ENCODE data around the gene RRP15.
A peak's percentile ranks its signal among the peaks of the same experiment; 100 is the strongest.
"Not testable (repeated sequence)": the region's sequence is repeated elsewhere in the genome, so short reads cannot be mapped to it uniquely, and the experiment has no call there.

The RRP15 gene

GRCh38 chr1:218297461-218297860 lies 12.4 kb downstream of the RRP15 start:
- no peak for DNase-seq

DNA sequence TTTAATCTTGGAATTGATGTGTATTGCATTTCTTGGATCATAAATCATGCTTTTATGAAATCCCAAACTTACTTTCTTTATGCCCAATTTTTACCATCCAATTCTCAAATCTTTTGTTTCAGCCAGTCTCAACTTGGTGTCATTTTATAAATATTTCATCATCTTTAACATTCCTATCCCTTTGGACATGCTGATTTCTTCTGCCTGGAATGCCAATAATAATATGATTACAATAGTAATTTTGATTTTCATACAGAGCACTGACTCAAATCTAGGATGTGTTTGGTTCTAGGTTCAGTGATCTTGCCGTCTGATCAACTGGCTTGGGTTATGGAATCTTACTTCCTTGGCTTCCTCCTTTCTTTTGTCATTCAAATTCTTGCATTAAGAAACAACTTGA lies 12.8 kb downstream of the RRP15 start:
- no peak for DNase-seq

GRCh38 chr1:218298398-218298797 lies 13.3 kb downstream of the RRP15 start:
- no peak for DNase-seq

- DNase-seq = peak in 1 of 2 donors; percentile 42
Measured at GRCh38 chr1:218299416-218299815, 14.3 kb downstream of the RRP15 start.

GRCh38 chr1:218301217-218301616 lies 16.1 kb downstream of the RRP15 start:
- DNase-seq = no peak

DNA sequence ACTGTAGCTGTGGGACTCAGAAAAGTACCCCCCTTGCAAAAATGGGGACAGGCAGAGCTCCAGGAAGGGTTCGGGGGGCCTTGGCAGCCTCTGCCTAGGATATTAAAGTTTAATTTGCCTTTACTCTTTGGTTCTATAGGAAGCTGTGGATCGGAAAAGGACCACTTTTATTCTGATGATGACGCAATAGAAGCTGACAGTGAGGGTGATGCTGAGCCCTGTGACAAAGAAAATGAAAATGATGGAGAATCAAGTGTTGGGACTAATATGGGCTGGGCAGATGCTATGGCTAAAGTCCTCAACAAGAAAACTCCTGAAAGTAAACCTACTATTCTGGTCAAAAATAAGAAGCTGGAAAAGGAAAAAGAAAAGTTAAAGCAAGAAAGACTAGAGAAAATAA lies 17.1 kb downstream of the RRP15 start:
- DNase-seq = no peak

- DNase-seq = no peak
Measured at GRCh38 chr1:218303176-218303879, 18.2 kb downstream of the RRP15 start.

DNA sequence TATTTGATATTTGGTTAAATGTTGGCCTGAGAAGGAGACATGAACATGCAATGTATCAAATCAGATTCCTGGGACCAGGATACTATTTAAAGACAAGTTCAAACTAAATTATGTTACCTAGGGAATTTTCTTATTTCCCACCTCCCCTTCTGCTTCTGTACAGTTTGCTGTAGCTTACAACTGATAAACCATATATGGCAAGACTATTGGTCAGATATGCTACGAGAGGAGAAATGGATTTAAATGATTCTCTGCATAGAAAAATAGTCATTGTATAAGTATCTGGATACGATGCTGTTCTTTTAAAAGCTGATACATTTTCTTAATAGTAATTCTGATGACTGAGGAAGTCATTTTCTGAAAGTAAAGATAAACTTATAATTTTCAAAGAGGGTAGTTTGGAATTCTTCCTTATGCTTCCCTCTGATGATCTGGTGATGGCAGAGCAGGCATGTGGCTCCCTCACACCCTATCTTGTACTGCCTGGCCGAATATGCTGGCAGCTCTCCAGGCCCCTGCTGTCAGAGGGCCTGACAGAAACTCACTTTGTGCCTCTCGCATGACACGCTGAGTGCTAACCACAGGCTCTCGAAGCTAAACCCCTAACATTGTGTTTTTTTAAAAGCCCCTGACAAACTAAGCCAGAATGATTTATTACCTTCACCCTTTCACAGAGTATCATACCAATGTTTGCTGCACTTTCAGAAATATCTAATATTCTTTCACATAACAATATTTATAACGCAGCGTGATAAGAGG lies 19.4 kb downstream of the RRP15 start:
- DNase-seq = peak in 1 of 2 donors; percentile 4

- DNase-seq = no peak
Measured at GRCh38 chr1:218305472-218306064, 20.5 kb downstream of the RRP15 start.

GRCh38 chr1:218312509-218312908 lies 27.4 kb downstream of the RRP15 start:
- no peak for DNase-seq

DNA sequence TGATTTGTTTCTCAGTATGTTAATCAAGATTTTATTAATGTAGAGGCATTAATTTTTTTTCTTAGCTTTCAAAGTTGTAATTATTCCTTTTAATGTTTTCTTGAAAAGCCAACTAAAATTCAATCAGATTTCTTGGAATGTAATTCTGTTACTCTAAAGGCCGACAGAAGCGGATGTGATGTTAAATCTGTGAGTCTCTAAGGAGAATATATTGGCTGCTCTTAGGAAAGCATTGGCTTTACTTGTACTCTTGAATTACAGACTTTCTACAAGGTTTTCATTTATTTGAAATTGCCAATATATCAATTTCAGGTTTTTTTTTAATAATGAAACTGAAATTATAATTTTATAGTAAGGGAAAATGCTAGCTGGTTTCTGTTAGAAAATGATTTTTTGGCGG lies 29.2 kb downstream of the RRP15 start:
- DNase-seq = no peak

GRCh38 chr1:218315638-218316037 lies 30.5 kb downstream of the RRP15 start:
- DNase-seq = no peak

- DNase-seq = no peak
Measured at GRCh38 chr1:218317061-218317460, 32.0 kb downstream of the RRP15 start.

DNA sequence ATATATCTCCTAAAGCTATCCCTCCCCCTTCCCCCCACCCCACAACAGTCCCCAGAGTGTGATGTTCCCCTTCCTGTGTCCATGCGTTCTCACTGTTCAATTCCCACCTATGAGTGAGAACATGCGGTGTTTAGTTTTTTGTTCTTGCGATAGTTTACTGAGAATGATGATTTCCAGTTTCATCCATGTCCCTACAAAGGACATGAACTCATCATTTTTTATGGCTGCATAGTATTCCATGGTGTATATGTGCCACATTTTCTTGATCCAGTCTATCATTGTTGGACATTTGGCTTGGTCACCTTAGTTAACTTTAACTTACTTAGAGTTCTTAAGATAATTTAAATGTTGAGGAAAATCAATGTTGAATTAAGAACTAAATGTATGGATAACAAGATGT lies 35.1 kb downstream of the RRP15 start:
- not testable (repeated sequence) for DNase-seq

- DNase-seq = no peak
Measured at GRCh38 chr1:218322762-218323161, 37.7 kb downstream of the RRP15 start.

DNA sequence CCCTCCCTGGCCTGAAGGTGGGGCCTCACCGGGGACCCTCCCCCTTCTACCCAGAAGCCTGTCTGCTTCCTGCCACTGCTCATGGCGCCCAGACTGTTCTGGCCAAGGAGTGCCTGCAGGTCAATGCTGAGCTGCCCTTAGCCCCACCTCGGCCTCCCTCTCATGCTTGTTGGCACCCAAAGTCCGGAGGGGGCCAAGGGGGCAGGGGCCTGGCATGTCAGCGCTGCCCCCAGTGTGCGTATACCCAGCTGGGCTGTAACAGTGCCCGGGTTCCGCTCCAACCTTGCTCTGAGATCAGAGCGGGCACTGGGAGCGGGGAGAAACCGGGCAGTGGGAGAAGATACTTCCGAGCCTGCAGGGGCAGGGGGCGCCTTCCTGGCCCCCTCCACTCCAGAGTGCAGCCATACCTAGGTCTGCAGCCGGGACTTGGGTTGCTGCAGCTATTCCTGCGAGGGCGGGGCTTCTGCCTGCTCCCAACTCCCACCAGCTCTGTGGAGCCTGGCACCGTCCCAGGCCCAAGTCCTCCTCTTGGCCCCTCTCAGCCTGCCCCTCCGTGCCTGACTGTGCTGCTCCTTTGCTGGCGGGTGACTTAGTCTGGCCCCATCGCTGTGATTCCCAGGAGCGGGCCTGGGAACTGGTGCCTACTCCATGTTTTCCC lies 38.6 kb downstream of the RRP15 start:
- DNase-seq = no peak

DNA sequence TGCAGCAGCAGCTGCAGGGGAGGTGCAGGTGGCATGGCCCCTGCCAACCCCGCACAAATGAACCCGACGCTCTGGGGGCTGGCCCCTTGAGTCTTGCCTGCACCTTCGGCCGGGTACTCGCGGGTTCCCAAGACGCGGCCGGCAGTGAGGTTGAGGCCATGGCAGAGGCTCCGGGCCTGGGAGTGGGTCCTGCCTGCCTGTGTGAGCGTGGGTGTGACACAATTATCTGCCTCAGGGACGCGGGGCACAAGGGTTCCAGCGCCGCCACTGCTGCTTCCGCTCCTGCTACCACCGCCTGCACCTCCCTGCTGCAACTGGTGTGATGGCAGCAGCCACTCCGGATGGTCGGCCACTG lies 39.1 kb downstream of the RRP15 start:
- no peak for DNase-seq

DNA sequence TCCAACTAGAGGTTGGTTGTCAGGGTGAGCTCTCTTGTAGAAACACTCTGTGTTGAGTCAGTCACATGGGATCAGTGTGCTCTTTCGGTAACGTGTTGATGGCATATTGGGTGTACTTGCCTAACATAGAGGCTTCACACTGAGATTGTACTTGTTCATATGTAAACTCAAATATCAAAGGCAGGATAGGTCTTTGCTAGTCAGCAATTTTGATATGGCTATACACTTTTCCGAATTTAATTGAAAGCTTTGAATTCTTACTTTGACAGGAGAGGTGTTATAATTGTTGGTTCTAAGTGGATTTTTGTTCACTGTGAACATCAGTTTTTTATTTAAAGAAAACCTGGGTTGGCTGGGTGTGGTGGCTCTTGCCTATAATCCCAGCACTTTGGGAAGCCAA lies 43.7 kb downstream of the RRP15 start:
- no peak for DNase-seq

DNA sequence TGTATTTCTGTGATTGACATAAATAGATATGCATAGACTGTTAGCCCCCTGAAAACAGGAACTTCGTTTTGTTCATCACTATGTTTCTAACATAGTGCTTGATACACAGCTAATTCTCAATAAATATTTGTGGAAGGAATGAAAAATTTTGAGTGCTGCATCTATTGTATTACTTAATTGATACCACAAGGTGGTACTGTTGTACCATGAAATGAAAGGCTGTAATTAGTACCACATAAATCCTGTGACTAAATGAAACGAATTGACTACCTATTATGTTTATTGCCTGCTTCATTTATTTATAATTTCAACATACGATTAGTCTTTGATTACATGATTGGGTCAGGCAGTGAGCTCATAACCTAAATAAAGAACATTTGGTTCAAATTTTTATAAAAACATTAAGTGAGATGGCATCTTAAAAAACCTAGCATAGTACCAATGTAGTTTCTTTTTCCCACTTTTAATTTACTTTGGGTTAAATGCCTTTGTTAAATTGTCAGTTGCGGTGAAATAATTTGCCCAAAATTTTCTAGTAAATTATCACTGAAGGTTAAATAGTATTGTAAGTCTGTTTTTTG lies 45.0 kb downstream of the RRP15 start:
- peak in 1 of 2 donors; percentile 71 for DNase-seq

GRCh38 chr1:218332416-218332815 lies 47.3 kb downstream of the RRP15 start:
- no peak for DNase-seq

- no peak for DNase-seq
Measured at GRCh38 chr1:218336328-218336727, 51.2 kb downstream of the RRP15 start.

DNA sequence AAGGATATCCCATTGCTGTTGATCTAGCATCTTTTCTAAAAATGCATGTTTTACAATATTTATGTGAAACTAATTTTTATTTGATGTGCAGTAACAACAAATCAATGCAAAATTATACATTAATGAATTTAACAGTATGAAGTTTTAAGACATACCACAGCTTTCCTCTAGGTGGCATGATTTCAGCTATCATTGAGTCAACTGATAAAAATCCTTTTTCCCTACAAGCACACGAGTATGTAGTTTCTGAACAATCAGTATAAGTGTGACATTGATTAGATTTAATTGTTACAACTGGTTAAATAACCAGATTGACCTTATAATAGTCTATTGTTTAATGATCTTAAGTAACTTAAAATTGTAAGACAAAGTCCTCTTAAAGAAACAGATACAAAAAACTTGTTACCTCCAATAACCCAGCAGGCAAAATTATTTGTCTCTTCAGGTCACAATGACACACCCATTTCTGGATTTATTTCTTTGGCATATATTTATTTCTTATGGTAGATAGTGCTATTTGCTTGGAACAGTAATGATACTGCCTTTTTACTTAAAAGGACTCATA lies 54.3 kb downstream of the RRP15 start:
- peak in 1 of 2 donors; percentile 66 for DNase-seq

- DNase-seq = no peak
Measured at GRCh38 chr1:218341325-218341724, 56.2 kb downstream of the RRP15 start.

Measured in hippocampal formation (tissue), 2 donors.